Glomerular visceral epithelial cell (primary cell): Measurements from ENCODE around the gene KIF6.

Source experiments
- DNase-seq: peaks from one replicate; pipeline ENCODE4 v3.0.0-alpha.2; 2016; ENCODE audit errors: extremely low spot score

KIF6 gene

GRCh38 chr6:39348740-39349139, 376.5 kb downstream of the KIF6 start:
- no peak for DNase-seq

GRCh38 chr6:39347906-39348585, 377.2 kb downstream of the KIF6 start:
- peak; percentile 57 for DNase-seq

- DNase-seq: peak; percentile 61
Measured at GRCh38 chr6:39347206-39347605, 378.0 kb downstream of the KIF6 start.

DNA sequence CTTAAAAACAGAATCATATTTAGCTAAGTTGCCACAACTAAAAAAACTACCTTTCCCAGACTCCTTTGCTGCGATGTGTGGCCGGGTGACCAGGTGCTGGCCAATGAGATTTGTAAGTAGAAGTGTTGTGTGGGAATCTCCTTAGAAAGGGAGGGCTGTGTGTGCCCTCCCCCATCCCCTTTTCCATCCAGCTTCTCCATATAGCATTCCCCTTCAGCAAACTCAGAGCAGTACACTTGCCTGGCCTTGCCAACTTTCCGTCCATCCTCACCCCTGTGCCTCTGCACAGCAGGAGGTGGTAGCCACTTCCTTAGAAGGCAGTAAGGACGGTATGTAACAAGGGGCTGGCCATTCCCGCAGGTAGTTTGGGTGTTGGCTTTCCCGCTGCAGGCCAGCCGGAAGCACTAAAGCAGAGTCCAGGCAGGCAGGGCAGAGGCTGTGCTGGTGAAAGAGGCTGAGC, 380.4 kb downstream of the KIF6 start:
- no peak for DNase-seq

GRCh38 chr6:39343396-39343870, 381.8 kb downstream of the KIF6 start:
- DNase-seq: no peak

- no peak for DNase-seq
Measured at GRCh38 chr6:39342692-39343395, 382.4 kb downstream of the KIF6 start.

- DNase-seq: no peak
Measured at GRCh38 chr6:39341937-39342336, 383.3 kb downstream of the KIF6 start.

DNA sequence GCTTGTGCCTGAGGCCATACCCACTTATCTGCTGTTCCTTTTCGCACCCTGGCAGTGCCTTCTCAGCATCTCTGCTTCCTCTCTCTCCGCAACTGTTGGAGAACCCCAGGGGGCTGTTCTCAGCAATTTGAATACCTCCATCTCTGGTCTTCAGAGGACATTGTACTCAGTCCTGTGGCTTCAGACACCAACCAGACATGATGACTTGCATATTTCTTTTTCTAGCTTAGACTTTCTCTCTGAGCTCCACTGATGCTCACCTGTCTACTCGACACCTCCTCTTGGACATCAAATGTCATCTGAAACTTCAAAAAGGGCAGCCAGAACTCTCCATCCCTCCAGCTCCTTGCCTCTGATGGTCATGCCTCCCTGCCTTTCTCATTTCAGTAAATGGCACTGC, 383.9 kb downstream of the KIF6 start:
- no peak for DNase-seq

DNA sequence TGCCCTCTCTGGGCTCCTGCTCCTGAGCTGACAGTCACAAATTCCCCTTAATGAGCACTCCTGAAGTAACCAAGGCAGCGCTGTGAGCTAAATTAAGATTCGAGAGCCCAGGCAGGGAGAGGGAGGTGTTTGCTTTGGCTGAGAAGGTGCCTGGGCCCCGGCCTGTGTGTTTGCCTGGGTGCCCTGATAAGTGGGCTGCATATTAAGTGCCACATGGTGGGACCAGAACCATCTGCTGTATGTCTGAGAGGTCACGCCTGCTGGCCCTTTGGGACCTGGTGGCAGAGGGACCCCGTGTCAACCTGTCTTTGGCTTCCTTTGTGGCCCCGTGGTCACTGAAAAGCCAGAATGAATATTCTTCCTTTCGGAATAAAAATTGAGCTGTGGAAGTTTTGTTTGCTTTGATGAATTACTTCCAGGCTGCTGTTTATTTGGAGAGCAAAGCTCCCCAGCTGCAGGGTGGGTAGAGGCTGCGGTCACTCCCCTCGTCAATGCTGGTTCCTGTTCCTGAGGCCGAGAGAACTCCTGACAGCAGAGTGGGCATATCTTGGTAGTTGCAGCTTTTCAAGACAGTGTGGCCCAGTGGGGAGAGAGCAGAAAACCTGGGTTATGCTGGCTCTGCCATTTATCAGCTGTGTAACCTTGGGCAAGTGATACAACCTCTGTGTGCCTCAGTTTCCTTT, 385.2 kb downstream of the KIF6 start:
- DNase-seq: no peak

DNA sequence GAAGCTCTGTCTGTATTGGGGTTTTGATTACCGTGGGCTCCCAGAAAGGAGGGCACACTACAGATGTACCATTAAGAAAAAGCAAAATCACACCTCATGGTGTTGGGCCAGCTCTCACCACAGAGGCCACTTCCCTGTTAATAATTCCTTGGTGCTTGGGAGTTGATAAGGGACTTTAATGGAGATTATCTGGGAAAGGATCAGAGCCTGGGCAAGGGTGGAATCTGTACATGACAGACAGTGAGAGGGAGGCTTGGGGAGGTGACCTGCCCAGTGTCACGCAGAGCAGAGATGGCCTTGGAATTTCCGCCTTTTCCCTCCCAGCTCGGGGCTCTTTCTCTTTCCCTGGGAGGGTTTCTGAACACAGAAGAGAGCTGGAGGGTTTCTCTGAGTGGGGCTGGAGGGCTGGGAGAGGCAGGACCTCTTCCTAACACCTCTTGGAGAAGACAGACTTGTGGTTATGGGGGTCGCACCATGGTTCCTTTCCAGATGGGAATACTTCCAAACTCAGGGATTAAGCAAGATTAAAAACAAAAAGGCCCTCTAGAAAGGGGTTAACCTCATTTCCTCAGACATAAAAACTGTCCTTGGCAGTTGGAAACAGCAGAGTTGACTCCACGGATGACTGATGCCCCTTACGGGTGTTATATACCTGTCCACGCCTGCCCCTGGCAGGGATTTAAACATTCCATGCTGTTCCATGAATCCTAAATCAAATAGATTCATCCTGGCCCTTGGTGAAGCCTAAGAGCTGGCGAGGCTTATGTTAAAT, 385.9 kb downstream of the KIF6 start:
- DNase-seq: no peak

- no peak for DNase-seq
Measured at GRCh38 chr6:39338397-39338796, 386.8 kb downstream of the KIF6 start.

GRCh38 chr6:39335780-39336545, 389.2 kb downstream of the KIF6 start:
- peak; percentile 11 for DNase-seq

DNA sequence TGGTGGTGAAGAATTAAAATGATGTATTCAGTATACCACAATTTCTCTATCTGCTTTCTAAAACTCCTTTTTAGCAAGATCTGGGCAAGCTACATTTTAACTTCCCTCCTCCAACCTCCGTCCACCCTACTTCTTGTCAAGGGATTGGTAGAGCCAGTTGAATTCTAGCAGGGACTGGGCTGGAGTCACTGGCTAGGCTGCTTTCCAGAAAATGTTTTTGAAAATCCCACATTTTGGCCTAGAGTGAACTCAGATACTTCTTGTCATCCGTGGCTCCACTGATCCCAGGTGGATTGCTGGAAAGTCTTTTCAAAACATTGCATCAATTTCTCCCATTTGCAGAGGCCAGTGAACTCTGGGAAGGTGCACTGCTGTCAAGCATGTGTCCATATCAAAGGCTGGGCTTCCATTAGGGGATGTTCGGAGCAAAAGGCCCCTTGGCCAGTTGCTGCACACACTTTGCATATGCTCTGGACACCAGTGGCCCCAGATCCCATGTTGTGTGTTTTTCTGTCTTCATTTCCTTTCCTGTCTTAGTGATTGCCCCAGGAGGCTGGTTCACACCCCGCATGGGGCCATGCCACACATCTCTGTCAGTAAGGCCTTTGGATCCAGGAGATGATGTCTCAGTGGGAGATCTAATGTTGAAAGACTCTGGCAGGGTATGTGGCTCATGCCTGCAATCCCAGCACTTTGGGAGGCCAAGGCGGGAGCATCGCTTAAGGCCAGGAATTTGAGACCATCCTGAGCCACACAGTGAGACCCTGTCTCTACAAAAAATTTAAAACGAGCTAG, 391.4 kb downstream of the KIF6 start:
- no peak for DNase-seq

DNA sequence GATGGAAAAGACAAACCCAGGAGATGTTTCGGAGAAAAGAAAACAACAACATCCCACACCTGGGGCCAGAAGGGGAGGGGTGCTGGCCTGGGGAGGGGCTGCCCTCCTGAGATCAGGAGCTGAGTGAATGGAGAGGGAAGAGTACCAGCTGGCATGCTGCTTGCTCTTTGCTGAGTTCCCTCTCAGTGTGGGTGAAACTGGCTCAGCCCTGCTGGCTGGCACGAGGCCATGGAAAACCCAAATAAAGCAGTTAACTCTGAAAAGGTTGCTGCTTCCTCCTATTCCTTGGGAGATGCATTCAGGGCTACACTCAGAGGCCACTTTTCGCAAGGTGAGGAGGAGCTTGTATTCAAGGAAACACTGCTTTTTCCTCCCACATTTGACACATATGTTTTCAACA, 394.7 kb downstream of the KIF6 start:
- DNase-seq: no peak

DNA sequence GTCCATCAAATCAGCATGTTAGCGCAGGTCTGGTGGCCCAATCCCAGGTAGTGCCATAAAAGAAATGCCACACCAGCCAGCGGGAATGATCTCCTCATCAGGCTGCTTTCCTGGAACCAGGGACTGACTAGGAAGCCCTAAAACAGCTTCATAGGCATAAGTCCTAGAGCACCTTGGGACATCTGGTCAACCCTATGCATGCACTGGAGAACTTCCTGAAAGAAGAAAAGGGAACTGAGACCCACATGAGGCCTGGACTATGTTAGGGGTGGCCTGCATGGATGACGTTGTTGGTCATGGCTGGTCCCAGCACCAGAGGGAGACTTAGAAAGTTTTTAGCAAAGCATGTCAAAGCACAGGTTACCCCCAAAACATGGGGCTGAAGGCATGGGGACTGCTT, 395.2 kb downstream of the KIF6 start:
- DNase-seq: no peak

GRCh38 chr6:39328066-39328465, 397.1 kb downstream of the KIF6 start:
- no peak for DNase-seq

- DNase-seq: no peak
Measured at GRCh38 chr6:39327507-39327906, 397.7 kb downstream of the KIF6 start.

- no peak for DNase-seq
Measured at GRCh38 chr6:39322306-39322850, 402.8 kb downstream of the KIF6 start, which contains the start of gene KCNK16. TSS of gene KCNK16 (minus strand) at chr6:39322702. CDS start at chr6:39322540, 162 bp downstream.

- DNase-seq: no peak
Measured at GRCh38 chr6:39321761-39322160, 403.4 kb downstream of the KIF6 start.
